Left renal pelvis (tissue), 4 donors: Measurements from ENCODE around the gene RNF141. TPM values are rescaled to one million over a fixed set of nuclear protein-coding genes. Genes with fewer than 3 reads are reported as not detected.

Experiments used
- DNase-seq, 4 donors: peaks; one replicate each; pipeline ENCODE4 v3.0.0-alpha.2; 2013; ENCODE audit warnings: low read depth in 4 of 4, low spot score in 3 of 4
- polyA plus RNA-seq, 4 donors: library from polyadenylated mRNA; unstranded; fragments of 120-200 nt; gene quantifications; one replicate each; pipeline ENCODE4 v1.2.1, GENCODE V29; 2013; ENCODE audit not compliant: insufficient read length in 4 of 4

The RNF141 gene
- polyA plus RNA-seq, 4 donors, result 23.3 to 46.3 (median 42.3) TPM

DNA sequence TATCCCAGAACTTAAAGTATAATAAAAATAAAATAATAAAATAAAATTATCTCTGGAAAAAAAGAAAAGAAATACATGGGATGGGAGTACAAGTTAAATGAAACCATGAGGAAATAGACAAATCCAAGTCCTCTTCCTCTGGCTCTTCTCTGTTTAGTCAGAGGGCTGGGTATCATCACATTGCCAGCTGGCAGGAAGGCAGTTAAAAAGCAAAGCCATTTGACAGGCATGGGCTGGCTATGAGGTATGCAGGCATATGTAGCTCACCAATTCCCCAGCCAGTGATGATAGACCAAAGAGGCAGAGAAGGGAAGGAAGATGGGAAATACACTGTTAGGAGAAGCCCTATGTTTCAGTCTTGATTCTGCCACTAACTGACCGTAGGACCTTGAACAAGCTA lies 21.0 kb upstream of the RNF141 start:
- DNase-seq, result no peak

DNA sequence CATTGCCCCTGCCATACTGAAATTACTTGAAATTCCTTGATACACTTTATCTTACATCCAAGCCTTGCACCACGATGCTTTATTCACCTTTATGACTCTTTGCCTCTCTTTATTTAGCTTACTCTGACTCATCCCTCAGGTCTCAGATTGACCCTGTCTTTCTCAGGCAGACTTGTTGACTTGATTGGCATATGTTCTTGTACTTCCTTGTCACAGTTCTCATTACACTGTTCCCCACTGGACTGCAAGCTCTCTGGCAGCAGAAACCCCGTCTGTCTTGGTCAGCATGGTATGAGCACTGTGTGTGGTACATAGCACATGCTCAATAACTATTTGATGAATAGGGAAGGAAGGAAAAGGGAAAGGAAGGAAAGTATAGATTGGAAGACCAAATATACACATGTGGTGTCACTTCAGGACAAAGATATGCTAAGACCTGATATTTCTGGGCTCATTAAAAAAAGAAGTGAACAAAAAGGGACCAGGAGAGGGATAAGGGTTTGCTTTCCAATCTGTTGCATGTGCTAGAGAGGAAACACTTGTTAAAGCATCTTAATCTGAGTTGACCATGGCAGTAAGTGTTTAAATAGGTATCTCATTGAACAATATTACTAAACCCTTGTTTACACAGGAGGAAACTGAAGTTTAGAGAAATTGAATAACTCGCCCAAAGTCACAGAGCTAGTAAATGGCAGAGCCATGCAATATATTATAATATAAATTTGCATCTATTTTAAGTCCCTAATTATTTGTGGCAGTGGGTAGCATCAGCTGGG lies 20.2 kb upstream of the RNF141 start:
- DNase-seq, result no peak

DNA sequence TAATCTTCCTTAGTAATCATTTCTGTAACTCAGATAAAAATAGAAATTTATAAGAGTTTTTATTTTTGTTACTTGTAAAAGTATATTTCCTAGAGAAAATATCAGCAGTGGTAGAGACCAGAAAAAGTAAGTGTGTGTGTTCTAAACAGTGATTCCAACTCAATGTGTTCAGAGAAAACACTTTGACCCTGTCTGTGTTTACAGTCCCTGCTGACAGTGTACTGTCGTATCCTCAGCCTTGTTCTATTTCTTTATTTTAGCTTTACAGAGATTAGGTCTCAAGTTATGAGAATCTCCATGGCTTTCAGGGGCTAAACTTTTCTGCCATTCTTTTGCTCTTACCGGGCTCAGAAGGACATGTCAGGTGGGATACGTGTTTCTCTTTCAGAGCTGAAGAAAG lies 17.3 kb upstream of the RNF141 start:
- DNase-seq, result no peak

DNA sequence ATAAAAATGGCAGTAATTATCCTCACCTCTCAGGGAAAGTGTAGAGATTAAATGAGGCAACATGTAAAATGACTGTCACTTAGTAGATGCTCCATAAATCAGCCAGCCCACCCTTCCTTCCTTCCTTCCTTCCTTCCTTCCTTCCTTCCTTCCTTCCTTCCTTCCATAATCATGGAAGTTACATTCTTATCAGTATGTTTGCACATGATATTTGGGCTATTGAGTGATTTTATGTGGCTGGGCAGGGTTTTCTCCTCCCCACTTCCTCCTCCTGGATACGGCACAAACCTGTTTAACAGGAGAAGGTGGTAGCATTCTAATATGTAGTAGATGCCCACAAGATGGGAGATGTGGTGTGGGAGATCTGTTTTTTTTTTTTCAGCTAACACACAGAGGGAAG lies 15.6 kb upstream of the RNF141 start:
- DNase-seq, result no peak

DNA sequence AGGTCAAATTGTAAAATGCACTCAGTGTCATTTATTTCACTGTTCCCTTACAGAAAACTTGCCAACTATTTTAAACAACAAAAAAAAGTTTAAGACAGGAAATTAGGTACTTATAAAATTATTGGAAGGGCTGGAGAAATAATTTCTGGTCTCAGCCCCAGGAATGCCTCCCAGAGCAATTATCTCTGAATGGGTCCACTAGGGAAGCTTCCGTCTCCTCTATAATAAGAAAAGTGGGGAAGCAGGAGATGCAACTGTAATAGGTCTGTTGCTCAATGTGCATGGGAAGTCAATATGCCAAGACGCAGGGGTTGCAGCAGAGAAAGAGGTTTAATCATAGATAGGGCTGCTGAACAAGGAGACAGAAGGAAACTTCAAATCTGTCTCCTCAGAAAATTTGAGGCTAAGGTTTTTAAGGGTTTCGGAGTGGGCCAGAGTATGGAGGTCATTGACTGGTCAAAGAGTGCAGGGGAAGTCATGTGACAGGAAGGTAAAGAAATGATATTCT lies 10.9 kb upstream of the RNF141 start:
- DNase-seq, result no peak

DNA sequence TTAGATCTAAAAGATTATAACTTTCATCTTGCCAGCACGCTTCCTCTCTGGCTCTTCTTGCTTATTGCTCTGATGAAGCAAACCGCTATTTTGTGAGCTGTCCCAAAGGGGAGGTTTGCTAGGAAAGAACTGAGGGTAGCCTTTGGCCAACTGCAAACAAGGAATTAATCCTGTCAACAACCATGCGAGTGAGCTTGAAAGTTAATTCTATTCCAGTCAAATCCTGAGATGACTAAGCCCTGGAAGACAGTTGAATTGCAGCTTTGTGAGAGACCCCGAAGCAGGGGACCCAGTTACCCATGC lies 10.3 kb upstream of the RNF141 start:
- no peak for DNase-seq

DNA sequence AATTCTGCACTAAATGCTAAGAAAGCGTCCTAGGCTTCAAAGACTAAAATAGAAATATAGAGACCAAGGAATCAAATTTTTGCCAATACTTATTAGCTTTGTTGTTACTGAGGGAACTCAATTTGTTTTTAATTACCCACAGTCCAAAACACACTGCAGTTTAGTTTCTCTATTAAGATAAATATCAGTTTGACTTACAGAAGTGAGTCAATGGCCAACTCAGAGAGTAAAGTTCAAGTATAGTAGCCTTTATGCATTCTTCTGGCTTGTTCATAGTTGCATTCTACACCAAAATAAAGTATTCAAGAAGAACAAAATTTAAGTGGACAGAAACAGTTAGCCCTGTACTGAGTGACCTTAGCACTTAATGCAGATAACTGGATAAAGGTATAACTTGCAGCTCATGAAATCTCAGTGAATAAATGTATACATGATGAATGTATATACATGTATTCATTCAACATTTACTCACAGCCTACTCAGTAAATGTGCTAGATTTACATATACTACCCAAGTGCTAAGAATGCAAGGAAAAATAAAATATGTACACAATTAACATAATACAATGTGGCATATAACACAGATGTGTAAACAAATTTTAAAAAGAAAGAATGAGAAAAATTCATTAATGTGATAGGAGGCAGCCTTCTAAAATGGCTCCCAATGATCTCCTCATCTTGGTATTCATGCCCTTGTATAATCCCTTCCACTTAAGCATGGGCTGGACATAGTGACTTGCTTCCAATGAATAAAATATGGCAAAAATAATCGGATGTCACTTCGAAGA lies 9.7 kb upstream of the RNF141 start:
- no peak for DNase-seq

DNA sequence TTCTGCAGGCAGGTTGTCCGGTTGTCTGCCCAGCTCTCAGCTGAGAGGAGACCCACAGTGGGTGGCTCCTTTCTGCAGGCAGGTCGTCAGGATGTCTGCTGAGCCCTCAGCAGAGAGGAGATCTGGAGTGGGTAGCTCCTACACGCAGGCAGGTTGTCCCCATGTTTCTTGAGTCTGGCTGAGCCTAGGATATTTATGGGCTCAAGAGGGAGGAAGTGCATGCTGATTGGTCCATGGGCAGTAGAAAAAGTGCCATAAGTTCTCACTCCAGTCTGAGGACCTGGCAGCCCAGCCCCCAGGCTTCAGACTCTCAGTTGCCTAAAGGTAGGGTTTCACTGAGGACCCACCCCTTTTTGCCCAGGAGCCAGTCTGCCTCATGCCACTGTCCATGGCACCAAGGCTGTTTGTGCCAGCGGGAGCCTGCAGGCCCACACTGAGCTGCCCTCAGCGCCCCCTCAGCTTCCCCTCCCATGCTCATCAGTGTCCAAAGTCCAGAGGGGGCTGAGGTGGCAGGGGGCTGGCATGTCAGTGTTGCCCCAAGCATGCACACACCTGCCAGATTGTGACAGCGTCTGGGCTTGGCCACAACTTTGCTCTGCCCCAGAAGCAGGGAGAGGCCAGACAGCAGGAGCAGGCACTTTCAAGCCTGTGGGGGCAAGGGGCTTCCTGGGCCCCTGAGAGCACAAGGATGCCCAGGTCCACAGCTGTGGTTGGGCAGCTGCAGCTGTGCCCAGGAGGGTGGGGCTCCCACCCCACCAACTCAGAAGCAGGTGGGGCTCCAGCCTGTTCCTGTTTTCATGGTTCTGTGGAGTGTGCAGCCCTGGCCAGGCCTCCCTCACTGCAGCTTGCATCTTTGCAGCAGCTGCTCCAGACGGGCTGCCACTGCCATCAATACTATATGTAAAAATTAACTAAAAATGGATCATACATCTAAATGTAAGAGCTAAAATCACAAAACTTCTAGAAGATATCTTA lies 3.8 kb upstream of the RNF141 start:
- no peak for DNase-seq

DNA sequence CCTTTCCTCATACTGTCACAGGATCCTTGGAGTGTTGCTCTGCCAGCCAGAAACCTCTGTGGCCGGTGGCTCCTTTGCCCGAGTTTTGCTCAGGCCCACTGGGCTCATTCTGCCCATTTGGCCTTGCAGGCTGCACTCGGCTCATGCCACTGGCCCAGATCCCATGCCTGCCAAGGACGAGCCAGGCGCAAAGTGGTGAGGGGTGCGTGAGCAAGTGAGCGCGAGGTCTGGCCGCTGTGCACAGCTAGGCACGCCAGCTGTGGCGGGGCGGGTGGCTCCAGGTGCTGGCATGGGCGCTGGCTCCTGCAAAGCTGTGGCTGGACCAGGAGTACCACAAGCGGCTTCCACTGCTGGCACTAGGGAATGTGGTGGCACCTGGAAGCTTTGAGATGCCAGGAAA lies 2.8 kb upstream of the RNF141 start:
- DNase-seq, result no peak

DNA sequence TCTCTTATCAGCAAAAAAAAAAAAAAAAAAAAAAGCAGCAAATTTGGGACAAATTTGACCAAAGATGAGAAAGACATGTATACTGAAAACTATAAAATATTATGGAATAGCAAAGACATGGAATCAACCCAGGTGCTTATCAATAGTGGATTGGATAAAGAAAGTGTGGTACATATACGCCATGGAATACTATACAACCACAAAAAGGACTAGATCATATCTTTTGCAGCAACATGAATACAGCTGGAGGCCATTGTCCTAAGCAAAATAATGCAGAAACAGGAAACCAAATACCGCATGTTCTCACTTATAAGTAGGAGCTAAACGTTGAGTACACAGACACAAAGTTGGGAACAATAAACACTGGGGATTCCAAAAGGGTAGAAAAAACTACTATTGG lies 1.8 kb upstream of the RNF141 start:
- DNase-seq, result no peak

DNA sequence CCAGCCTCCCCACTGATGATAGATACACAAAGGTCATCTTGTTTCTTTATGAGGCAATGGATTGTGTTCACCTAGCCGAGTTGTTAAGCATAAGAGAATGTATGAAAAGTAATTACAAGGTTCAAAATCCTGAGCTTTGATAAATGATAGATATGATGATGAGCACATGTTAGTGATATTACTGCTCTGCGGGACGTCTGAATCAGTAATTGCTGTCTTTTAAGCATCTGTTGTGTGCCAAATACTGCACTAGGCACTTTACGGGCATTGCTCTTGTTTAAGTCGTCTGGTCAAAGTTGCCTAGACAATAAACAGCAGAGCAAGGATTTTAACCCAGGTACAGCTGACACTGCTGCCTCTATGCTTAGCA lies 559 bp upstream of the RNF141 start:
- DNase-seq, result no peak

DNA sequence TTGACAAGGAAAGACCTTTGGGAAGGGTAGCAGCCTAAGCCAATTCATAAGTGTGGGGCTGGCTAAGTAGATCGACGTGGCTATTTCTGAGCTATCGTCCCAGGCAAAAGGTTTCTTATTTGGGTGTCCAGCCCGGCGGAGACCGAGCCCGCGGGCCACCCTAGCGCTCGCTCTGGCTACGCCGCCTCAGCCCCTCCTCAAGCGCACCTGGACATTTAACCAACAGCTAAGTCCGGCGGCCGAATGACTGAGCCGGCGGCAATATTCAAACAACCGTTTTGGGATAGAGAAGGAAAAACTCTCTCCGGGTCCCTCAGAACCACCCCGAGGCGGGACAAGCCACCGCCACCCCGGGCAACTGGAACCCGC lies 457 bp downstream of the RNF141 start:
- DNase-seq, result peak in 2 of 4 donors; percentile 36 to 39

DNA sequence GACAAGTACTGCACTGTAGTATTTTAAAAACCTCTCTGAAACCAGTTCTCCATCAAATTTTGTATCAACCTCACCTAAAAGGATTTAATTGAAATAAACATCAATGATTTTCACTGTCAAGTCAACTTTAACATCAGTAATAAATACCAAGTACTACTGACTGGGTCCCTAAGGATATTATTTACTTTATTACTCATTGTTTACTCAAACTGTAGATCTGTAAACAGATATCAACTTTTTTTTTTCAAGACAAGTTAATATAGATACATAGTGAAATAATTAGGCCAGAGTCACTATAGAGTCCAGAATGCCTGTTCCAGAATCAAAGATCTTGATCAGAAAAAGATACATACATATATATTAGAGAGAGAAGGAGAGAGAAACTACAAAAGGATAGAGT lies 1.6 kb downstream of the RNF141 start:
- no peak for DNase-seq

DNA sequence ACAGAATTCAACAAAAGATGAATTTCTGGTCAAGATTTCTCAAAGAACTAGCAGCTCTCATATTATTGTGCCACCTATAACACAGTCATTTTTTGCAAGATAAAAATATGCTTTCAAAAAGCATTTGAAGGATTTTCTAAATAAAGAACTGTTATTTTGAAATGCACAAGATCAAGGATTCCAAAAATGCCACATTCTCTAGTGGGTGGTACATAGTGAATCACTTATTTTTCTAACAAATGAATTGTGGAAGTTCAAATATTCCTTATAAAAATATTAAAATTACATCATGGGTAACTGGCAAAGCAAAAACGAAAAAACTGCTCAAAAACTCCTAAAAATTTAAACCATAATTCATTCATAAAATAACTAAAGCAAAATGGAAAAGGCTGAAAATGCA lies 2.1 kb downstream of the RNF141 start:
- no peak for DNase-seq

DNA sequence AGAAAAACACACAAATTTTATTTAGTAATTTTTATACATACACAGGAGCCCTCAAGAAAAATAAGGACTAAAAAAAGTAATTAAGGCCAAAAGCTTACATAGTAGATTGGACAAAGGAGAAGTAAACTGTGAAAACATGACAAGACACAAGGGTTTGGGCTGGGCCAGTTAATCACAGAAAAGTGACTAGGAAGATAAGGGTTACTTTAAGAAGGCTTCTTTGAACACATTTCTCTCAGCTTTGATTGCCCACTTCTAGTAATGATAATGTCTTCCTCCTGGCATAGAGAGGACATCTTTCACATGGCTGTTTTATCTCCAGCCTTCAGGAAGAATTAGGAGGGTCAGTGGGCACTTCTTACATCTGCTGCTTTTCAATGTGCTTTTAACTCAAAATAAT lies 3.4 kb downstream of the RNF141 start:
- no peak for DNase-seq

DNA sequence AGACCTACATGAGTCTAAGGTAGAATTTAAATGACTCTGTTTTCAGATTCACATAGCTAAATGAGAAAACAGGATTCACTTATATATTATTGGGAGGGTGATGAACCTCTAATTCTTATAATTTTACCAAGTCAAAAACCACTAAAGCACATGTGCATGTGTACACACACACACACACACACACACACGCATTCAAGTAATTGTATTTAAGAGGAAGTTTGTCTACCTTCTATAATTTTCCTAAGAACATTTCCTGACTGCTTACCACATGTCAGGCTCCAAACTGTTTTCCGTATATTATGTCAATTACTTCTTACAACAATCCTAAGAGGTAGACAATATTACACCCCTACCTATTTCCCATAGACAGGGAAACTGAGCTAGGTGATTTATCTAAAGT lies 6.7 kb downstream of the RNF141 start:
- no peak for DNase-seq

DNA sequence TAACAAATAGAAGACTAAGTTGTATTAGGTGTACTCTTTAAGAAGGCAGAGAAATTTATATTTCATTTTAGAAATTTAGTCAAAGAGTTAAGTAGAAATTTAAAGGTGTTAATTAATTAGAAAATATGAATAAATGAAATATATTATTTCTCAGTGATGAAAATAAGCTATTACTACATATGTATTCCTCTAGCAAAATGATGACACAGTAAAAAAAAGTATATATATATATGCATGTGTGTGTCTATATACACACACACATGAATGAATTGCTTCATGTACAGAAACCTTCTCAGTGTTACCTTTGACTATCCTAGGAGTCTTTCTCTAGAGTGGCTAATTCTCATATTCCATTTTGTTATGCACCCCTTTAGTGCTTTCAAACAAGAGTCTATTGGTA lies 7.7 kb downstream of the RNF141 start:
- DNase-seq, result no peak

DNA sequence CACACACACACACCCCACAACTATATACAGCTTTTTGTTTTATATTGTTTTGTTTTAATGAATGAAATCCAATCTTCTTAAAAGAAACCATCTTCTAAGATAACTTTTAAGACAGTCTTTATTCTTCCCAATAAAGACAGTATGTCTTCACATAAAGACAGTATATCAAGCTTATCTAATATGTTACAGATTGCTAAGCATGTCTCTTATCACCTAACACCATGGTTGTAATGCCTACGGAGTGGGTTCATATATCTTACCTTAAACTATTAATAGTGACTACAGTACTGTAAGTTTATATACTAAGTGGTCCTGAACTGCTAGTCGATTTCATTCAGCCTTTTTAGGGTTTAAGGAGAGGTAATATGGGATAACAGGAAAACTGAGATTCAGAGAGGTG lies 8.5 kb downstream of the RNF141 start:
- DNase-seq, result no peak

DNA sequence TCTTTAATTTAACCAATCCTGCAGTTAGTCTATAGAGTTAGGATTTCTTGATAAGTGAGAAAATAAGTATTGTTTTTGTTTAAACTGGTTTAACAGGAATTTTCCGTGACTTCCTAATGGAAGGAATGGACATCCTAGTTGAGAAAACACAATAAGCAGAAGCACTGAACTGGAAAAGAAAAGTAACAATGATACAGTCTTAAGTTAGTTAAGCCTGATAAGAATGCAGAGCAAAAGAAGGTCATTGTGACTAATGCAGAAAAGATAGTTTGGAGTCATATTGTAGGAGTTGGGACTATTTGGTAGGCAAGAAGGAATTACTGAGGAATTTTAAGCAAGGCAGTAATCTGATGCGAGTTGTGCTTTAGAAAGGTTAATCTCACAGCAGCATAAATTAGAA lies 11.7 kb downstream of the RNF141 start:
- no peak for DNase-seq

DNA sequence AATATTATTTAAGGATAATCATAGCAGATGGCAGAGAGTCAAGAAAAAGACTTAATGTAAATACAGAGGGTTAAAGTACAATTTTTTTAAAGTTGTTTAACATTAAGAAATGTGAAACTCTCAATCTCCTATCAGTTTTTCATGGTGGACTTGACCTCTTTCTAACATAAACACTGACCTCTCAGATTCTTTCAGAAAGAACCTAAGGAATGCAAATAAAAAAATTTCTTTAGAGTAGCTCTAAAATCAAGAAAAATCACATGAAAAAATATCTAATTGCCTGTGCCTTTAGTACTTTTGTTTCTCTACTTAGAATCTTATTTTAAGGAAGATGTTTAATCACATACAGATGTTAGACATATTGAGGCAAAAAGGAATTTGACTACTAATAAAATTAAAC lies 12.9 kb downstream of the RNF141 start:
- DNase-seq, result no peak
